ENCODE measurements around the gene KRT33A. TPM values are rescaled to one million over a fixed set of nuclear protein-coding genes. Genes with fewer than 3 reads are reported as not detected.

KRT33A gene
- not detected in 2 replicates for total RNA-seq

DNA sequence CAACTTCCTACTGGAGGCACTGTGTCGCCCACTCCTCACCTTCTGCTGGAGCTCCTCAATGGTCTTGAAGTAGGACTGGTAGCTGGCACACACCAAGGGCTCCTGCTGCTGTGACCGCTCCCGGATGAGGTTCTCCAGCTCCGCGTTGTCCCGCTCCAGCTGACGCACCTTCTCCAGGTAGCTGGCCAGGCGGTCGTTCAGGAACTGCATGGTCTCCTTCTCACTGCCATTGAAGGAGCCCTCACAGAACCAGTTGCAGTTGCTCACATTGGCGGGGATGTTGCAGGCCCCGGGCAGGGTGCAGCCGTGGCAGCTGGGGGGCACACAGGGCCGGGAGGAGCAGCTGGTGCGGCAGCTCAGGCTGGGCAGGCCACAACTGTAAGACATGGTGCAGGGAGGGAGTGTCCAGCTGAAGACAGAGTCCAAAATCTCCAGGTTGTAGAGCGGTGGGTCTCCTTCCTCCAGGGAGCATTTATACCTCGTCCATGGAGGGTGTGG is at the start of gene KRT33A:
Gene KRT33A (minus strand): TSS at position 448 of the 498 bp plus-strand sequence. CDS start 61 bp downstream, at position 387.

GRCh38 chr17:41396996-41397660 is 46.5 kb upstream of the KRT33A start, which contains the start of gene KRT31:
TSS of gene KRT31 (minus strand) at chr17:41397608. CDS start at chr17:41397539, 69 bp downstream.

DNA sequence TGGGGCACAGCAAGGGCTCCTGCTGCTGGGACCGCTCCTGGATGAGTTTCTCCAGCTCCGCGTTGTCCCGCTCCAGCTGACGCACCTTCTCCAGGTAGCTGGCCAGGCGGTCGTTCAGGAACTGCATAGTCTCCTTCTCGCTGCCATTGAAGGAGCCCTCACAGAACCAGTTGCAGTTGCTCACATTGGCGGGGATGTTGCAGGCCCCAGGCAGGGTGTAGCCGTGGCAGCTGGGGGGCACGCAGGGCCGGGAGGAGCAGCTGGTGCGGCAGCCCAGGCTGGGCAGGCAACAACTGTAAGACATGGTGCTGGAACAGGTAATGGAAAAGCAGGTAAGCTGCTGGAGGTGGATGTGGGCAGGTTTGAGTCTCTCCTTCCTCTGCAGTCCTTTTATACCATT is 31.3 kb upstream of the KRT33A start, which contains the start of gene KRT34:
Gene KRT34 (minus strand): TSS at position 364 of the 400 bp plus-strand sequence. CDS start 60 bp downstream, at position 304.

GRCh38 chr17:41369713-41370112 is 19.1 kb upstream of the KRT33A start, which contains the start of gene KRT33B:
TSS of gene KRT33B (minus strand) at chr17:41369813. CDS start at chr17:41369750, 63 bp downstream.

GRCh38 chr17:41315204-41315794 is 35.3 kb downstream of the KRT33A start, which contains the start of gene KRTAP17-1:
TSS of gene KRTAP17-1 (minus strand) at chr17:41315710. CDS start at chr17:41315650, 60 bp downstream.

GRCh38 chr17:41308918-41309359 is 41.7 kb downstream of the KRT33A start, which contains the start of gene KRTAP16-1:
TSS of gene KRTAP16-1 (minus strand) at chr17:41309309. CDS start at chr17:41309253, 56 bp downstream.

GRCh38 chr17:41301916-41302901 is 48.4 kb downstream of the KRT33A start, which contains the start of gene KRTAP29-1:
TSS of gene KRTAP29-1 (minus strand) at chr17:41302851. CDS start at chr17:41302851, 0 bp downstream.

Other genes with a start within 250 kb of the KRT33A start
- gene KRTAP4-16, start 248.6 kb downstream of the KRT33A start, total RNA-seq, result not detected in 2 replicates
- not detected in 2 replicates for gene KRTAP4-9, start 245.4 kb downstream of the KRT33A start, total RNA-seq
- gene KRTAP4-11, start 232.5 kb downstream of the KRT33A start, total RNA-seq, result not detected in 2 replicates
- gene KRTAP4-12, start 226.6 kb downstream of the KRT33A start, total RNA-seq, result not detected in 2 replicates
- gene KRTAP4-6, start 210.3 kb downstream of the KRT33A start, total RNA-seq, result not detected in 2 replicates
- gene KRTAP4-5, start 201.0 kb downstream of the KRT33A start, total RNA-seq, result not detected in 2 replicates
- not detected in 2 replicates for gene KRTAP4-4, start 190.1 kb downstream of the KRT33A start, total RNA-seq
- not detected in 2 replicates for gene KRTAP4-3, start 182.6 kb downstream of the KRT33A start, total RNA-seq
- gene KRTAP4-2, start 172.6 kb downstream of the KRT33A start, total RNA-seq, result not detected in 2 replicates
- gene KRTAP4-1, start 165.9 kb downstream of the KRT33A start, total RNA-seq, result not detected in 2 replicates
- gene KRTAP9-1, start 160.9 kb downstream of the KRT33A start, total RNA-seq, result not detected in 2 replicates
- not detected in 2 replicates for gene KRTAP9-2, start 124.2 kb downstream of the KRT33A start, total RNA-seq
- not detected in 2 replicates for gene KRTAP9-3, start 118.4 kb downstream of the KRT33A start, total RNA-seq
- not detected in 2 replicates for gene KRTAP9-8, start 112.8 kb downstream of the KRT33A start, total RNA-seq
- gene KRTAP9-4, start 101.1 kb downstream of the KRT33A start, total RNA-seq, result not detected in 2 replicates
- gene KRTAP9-9, start 95.4 kb downstream of the KRT33A start, total RNA-seq, result not detected in 2 replicates
- gene KRTAP9-6, start 85.5 kb downstream of the KRT33A start, total RNA-seq, result not detected in 2 replicates
- not detected in 2 replicates for gene KRTAP9-7, start 75.1 kb downstream of the KRT33A start, total RNA-seq
- not detected in 2 replicates for gene KRTAP29-1, start 48.0 kb downstream of the KRT33A start, total RNA-seq
- gene KRTAP16-1, start 41.5 kb downstream of the KRT33A start, total RNA-seq, result not detected in 2 replicates
- not detected in 2 replicates for gene KRTAP17-1, start 35.1 kb downstream of the KRT33A start, total RNA-seq
- gene KRT33B, start 19.0 kb upstream of the KRT33A start, total RNA-seq, result 0.14 and 0.18 TPM in 2 replicates
- 1.00 and 1.3 TPM in 2 replicates for gene KRT34, start 31.5 kb upstream of the KRT33A start, total RNA-seq
- gene KRT31, start 46.8 kb upstream of the KRT33A start, total RNA-seq, result not detected in 2 replicates
- not detected in 2 replicates for gene KRT37, start 73.8 kb upstream of the KRT33A start, total RNA-seq
- gene KRT38, start 90.2 kb upstream of the KRT33A start, total RNA-seq, result 0.09 and 0.14 TPM in 2 replicates
- under 0.01 TPM in 1 of 2 replicates, not detected in the other for gene KRT32, start 116.6 kb upstream of the KRT33A start, total RNA-seq
- gene KRT35, start 130.3 kb upstream of the KRT33A start, total RNA-seq, result not detected in 2 replicates
- gene KRT36, start 139.1 kb upstream of the KRT33A start, total RNA-seq, result not detected in 2 replicates
- gene KRT13, start 154.8 kb upstream of the KRT33A start, total RNA-seq, result 0.28 and 0.65 TPM in 2 replicates
- gene KRT15, start 168.1 kb upstream of the KRT33A start, total RNA-seq, result 0.43 and 0.74 TPM in 2 replicates
- gene KRT19, start 177.5 kb upstream of the KRT33A start, total RNA-seq, result 33.6 and 58.1 TPM in 2 replicates
- not detected in 2 replicates for gene KRT9, start 221.2 kb upstream of the KRT33A start, total RNA-seq
- gene KRT14, start 236.1 kb upstream of the KRT33A start, total RNA-seq, result 0.14 and 0.18 TPM in 2 replicates